ENCODE measurements around the gene RPL10A. TPM values are rescaled to one million over a fixed set of nuclear protein-coding genes. Genes with fewer than 3 reads are reported as not detected.
A peak's percentile ranks its signal among the peaks of the same experiment; 100 is the strongest.

RPL10A gene
- total and polyA plus RNA-seq, 2 of the 8 experiments (the other 6 are each of a cell fraction or from before 2014, with no cell fraction given), result 1,893 to 2,948 TPM

- Histone ChIP-seq H3K14ac (ENCODE audit: insufficient read length) (no peak overlapping the region), H3K4me2 (ENCODE audit: insufficient read depth in 1 of 2, low read depth in 2 of 2, low read length in 2 of 2) (no peak overlapping the region), H3K79me1 (ENCODE audit: low read depth, low read length) (no peaks in the 10 kb centered on the region), H3K27me3 (replicated peaks in 1 of 4; ENCODE audit: control insufficient read depth in 3 of 4, extremely low read depth in 1 of 4, insufficient read depth in 3 of 4, low read length in 3 of 4) (no peaks in the 10 kb centered on the region; a peak in 1 of 7 replicates), H2BK12ac (ENCODE audit: low read depth, low read length) (no peak overlapping the region), H3K4me1 (replicated peaks in 1 of 4; ENCODE audit: control insufficient read depth in 3 of 4, insufficient read depth in 4 of 4, low read length in 3 of 4) (no peaks in the 10 kb centered on the region; a peak in 4 of 7 replicates), H2BK120ac (replicated peaks; ENCODE audit: low read depth, low read length) (no peak overlapping the region), H3K4ac (replicated peaks; ENCODE audit: insufficient read length, low read depth, low read length) (no peak overlapping the region), H2AK5ac (ENCODE audit: low read depth, low read length) (no peak overlapping the region), H2BK15ac (ENCODE audit: low read length) (no peak overlapping the region), H2AFZ (ENCODE audit: low read length) (no peak overlapping the region), H3K18ac (ENCODE audit: extremely low read depth, low read length) (no peak overlapping the region), H2BK5ac (ENCODE audit: low read depth, low read length) (no peak overlapping the region; the same call in 1 of the 2 replicates), H4K91ac (replicated peaks; ENCODE audit: insufficient read length, low read length) (no peak overlapping the region), H3K9me3 (ENCODE audit: insufficient read depth in 2 of 2, low read depth in 1 of 2, low read length in 1 of 2) (no peaks in the 10 kb centered on the region), H3K23me2 (ENCODE audit: low read depth, low read length) (no peaks in the 10 kb centered on the region), H3K27ac (ENCODE audit: low read depth, low read length) (no peak overlapping the region), H4K5ac (ENCODE audit: insufficient read length, low read depth, low read length) (no peak overlapping the region), H3K79me2 (ENCODE audit: control insufficient read depth in 1 of 2, insufficient read depth in 2 of 2, low read length in 2 of 2) (peaks cover 0 to 6% of the 10 kb centered on the region in 2 experiments; a peak in 1 of 4 replicates), H4K20me1 (replicated peaks in 1 of 2; ENCODE audit: control insufficient read depth in 1 of 2, insufficient read depth in 2 of 2, low read length in 2 of 2) (peaks cover 18 to 25% of the 10 kb centered on the region in 2 experiments), H2BK20ac (ENCODE audit: low read length) (no peak overlapping the region), H4K8ac (ENCODE audit: extremely low read depth, insufficient read depth, low read length) (peak overlapping the region; percentile 66; the same call in 1 of the 2 replicates), H3K9ac (replicated peaks in 1 of 4; ENCODE audit: extremely low read depth in 1 of 4, low read depth in 3 of 4, low read length in 3 of 4) (no peak overlapping the region), H3K56ac (replicated peaks; ENCODE audit: insufficient read length, low read depth, low read length) (no peak overlapping the region), H3K36me3 (ENCODE audit: control insufficient read depth in 2 of 4, insufficient read depth in 4 of 4, low read length in 3 of 4) (peaks cover 12 to 46% (median 17%) of the 10 kb centered on the region in 4 experiments; a peak in 6 of 8 replicates), H3K4me3 (ENCODE audit: extremely low read depth in 1 of 4, insufficient read depth in 2 of 4, low read depth in 3 of 4, low read length in 4 of 4) (no peak overlapping the region), H3K23ac (ENCODE audit: insufficient read length) (no peak overlapping the region)
- POLR2A ChIA-PET (ENCODE audit: partially characterized antibody), result interaction anchor here (0.6 to 37.6 kb wide), 7 partner anchors 2 to 275 kb away, joined by 3 to 1319 read pairs (median 4); partner anchors contain the start of genes FANCE, RPL10A and TEAD3
- FAIRE-seq, result no peak
- peak in 1 of 2 experiments; percentile 50 for DNase-seq (ENCODE audit: low read depth in 1 of 2, low spot score in 2 of 2)
- CTCF ChIA-PET (ENCODE audit: partially characterized antibody), result interaction anchor here (1.2 to 2.5 kb wide), 2 partner anchors 15 to 21 kb away, joined by 4 to 6 read pairs; no protein-coding TSS in a partner anchor
- WGBS, 2 experiments (ENCODE audit: extremely low coverage in 1 of 2, insufficient coverage in 1 of 2, insufficient read length in 1 of 2, insufficient replicate concordance in 2 of 2, low coverage in 1 of 2, low lambda C conversion rate in 2 of 2, missing lambda C conversion rate in 1 of 2), result 100% methylated on average over 4 of the region's 4 CpGs; no CpG with 5 or more reads in 1 of the 2 experiments
- TF ChIP-seq TAF7 (optimal IDR thresholded peaks at IDR 0.05; ENCODE audit: borderline replicate concordance, low read depth, low read length) (no peak), KDM1A (IDR thresholded peaks at IDR 0.05; ENCODE audit: borderline replicate concordance, low read length) (no peak), BCL11A (IDR thresholded peaks at IDR 0.05; ENCODE audit: low read depth in 2 of 2, low read length in 2 of 2) (no peak), SUZ12 (IDR thresholded peaks at IDR 0.05; ENCODE audit: low read length) (no peak), RAD21 (IDR thresholded peaks at IDR 0.05 in 1 of 2, conservative IDR thresholded peaks at IDR 0.05 in 1 of 2; ENCODE audit: low read depth in 2 of 2, low read length in 2 of 2) (no peak), YY1 (IDR thresholded peaks at IDR 0.05; ENCODE audit: low read depth, low read length) (no peak), EP300 (IDR thresholded peaks at IDR 0.05; ENCODE audit: borderline replicate concordance in 1 of 2, low read depth in 2 of 2, low read length in 2 of 2) (no peak), RXRA (IDR thresholded peaks at IDR 0.05; ENCODE audit: insufficient read depth, low read depth, low read length) (no peak), CBX5 (IDR thresholded peaks at IDR 0.05; ENCODE audit: low read depth, low read length) (no peak), ATF2 (IDR thresholded peaks at IDR 0.05; ENCODE audit: low read length) (no peak), SP2 (IDR thresholded peaks at IDR 0.05; ENCODE audit: low read length) (no peak)
Observed at GRCh38 chr6:35475573-35475972, 7.4 kb downstream of the RPL10A start.

Data from H1 (cell line).